HepG2 (cell line): ENCODE data around the gene HTRA2. TPM values are rescaled to one million over a fixed set of nuclear protein-coding genes. Genes with fewer than 3 reads are reported as not detected.

Source experiments
- ATAC-seq: fragments of 200-7000 bp; cut with Tn5 transposase; 3 replicates; pipeline ENCODE4 v1.9.1; 2020; ENCODE audit warnings: mild to moderate bottlenecking, moderate library complexity
- BruUV-seq: library from RNA; stranded (reverse); fragments of 400-500 nt; replicated peaks from 2 replicates; lab custom pipeline; 2021; lab: Mats Ljungman, UMichigan
- CTCF ChIA-PET: fragments of 300-600 bp; formaldehyde crosslinking; extraction: SDS; loops from one replicate; lab custom pipeline; 2021; ENCODE audit warnings: low total read pairs, inconsistent platforms, low intra/inter-chr PET ratio; lab: Yijun Ruan, JAX
- POLR2A ChIA-PET: fragments of 350-600 bp; sonication (Branson Sonifier 250); formaldehyde crosslinking; loops from one replicate; lab custom pipeline; 2020; ENCODE audit warnings: antibody characterized with exemption, inconsistent platforms; lab: Yijun Ruan, JAX
- DNase-seq: peaks from one replicate; pipeline ENCODE4 v3.0.0-alpha.2; 2015; ENCODE audit warnings: low spot score
- FAIRE-seq: peaks from 3 replicates; lab custom pipeline; 2011; peaks lifted over from hg19 to GRCh38; lab: Jason Lieb, UNC
- H2AFZ ChIP-seq: one replicate; pipeline ENCODE4 v1.6.1; 2011; ENCODE audit warnings: low read length, inconsistent platforms
- H3K27ac ChIP-seq: fragments of 300-600 bp; 3 replicates; pipeline ENCODE4 v1.8.0; 2011; ENCODE audit warnings: mixed run types, mild to moderate bottlenecking, mixed read lengths, low read length, inconsistent platforms; ENCODE audit not compliant: insufficient read depth; ENCODE audit errors: extremely low read length
- H3K27me3 ChIP-seq, 2 experiments: fragments of 200-600 bp in 1 of 2; 2 replicates in 1 of 2; 3 replicates in 1 of 2; pipeline versions ENCODE4 v1.6.0 to v1.8.0; 2011; ENCODE audit warnings: low read length in 2 of 2, mild to moderate bottlenecking in 2 of 2, moderate library complexity in 2 of 2, inconsistent platforms in 1 of 2; ENCODE audit not compliant: insufficient read depth in 2 of 2, control insufficient read depth in 1 of 2
- H3K36me3 ChIP-seq, 2 experiments: fragments of 200-600 bp in 1 of 2; replicated peaks in 1 of 2; 2 replicates in 1 of 2; 3 replicates in 1 of 2; pipeline versions ENCODE4 v1.5.1 to v1.8.0; 2011; ENCODE audit warnings: low read length in 2 of 2, inconsistent platforms in 1 of 2; ENCODE audit not compliant: insufficient read depth in 2 of 2, control insufficient read depth in 1 of 2
- H3K4me1 ChIP-seq: 2 replicates; pipeline ENCODE4 v1.5.1; 2012; ENCODE audit warnings: low read length, inconsistent platforms; ENCODE audit not compliant: insufficient read depth
- H3K4me2 ChIP-seq: 2 replicates; pipeline ENCODE4 v1.6.0; 2011; ENCODE audit warnings: low read depth, low read length, inconsistent platforms
- H3K4me3 ChIP-seq, 3 experiments: fragments of 200-600 bp in 1 of 3; sonication (generic), shearing (Covaris generic) in 1 of 3; replicated peaks in 1 of 3; 2 replicates each; pipeline ENCODE4 v1.5.1; 2011 to 2016; ENCODE audit warnings: low read length in 3 of 3, inconsistent platforms in 2 of 3, low read depth in 2 of 3, mild to moderate bottlenecking in 2 of 3, control low read depth in 1 of 3, mixed read lengths in 1 of 3; ENCODE audit not compliant: insufficient read depth in 1 of 3
- H3K79me2 ChIP-seq: one replicate; pipeline ENCODE4 v1.6.1; 2011; ENCODE audit warnings: low read length, inconsistent platforms; ENCODE audit not compliant: insufficient read depth
- H3K9ac ChIP-seq: 2 replicates; pipeline ENCODE4 v1.6.0; 2011; ENCODE audit warnings: mild to moderate bottlenecking, low read depth, low read length, inconsistent platforms; ENCODE audit not compliant: insufficient read depth
- H3K9me3 ChIP-seq: 2 replicates; pipeline ENCODE4 v1.5.1; 2012; ENCODE audit warnings: mild to moderate bottlenecking, low read length
- H4K20me1 ChIP-seq: 2 replicates; pipeline ENCODE4 v1.6.0; 2011; ENCODE audit warnings: inconsistent platforms, mild to moderate bottlenecking, low read length, moderate library complexity; ENCODE audit not compliant: insufficient read depth
- ATF2 ChIP-seq: sonication (generic); formaldehyde crosslinking; IDR thresholded peaks from 2 replicates; pipeline ENCODE4 v1.4.0; 2020; ENCODE audit warnings: missing genetic modification reagents
- BRD4 ChIP-seq: sonication (generic); formaldehyde crosslinking; IDR thresholded peaks from 2 replicates; pipeline ENCODE4 v1.4.0; 2020; ENCODE audit warnings: missing genetic modification reagents
- CREB1 ChIP-seq, 2 experiments: fragments of 450-650 bp in 1 of 2; IDR thresholded peaks; 2 replicates each; pipeline ENCODE4 v1.6.1; 2016 to 2017; ENCODE audit warnings: control low read depth in 1 of 2, mild to moderate bottlenecking in 1 of 2, missing compliant biosample characterization in 1 of 2, missing genetic modification characterization in 1 of 2
- GATAD1 ChIP-seq: IDR thresholded peaks from 2 replicates; pipeline ENCODE4 v1.6.1; 2016; ENCODE audit warnings: missing genetic modification reagents, missing compliant biosample characterization
- MEIS1 ChIP-seq: sonication (generic); formaldehyde crosslinking; IDR thresholded peaks from 2 replicates; pipeline ENCODE4 v1.9.0; 2021; ENCODE audit warnings: mild to moderate bottlenecking, missing genetic modification reagents, moderate library complexity, borderline replicate concordance
- PCBP1 ChIP-seq: fragments of 200-400 bp; formaldehyde crosslinking; IDR thresholded peaks from 2 replicates; pipeline ENCODE4 v1.6.1; 2017; ENCODE audit warnings: mild to moderate bottlenecking, low read depth, low read length, borderline replicate concordance
- POLR2G ChIP-seq: fragments of 200-400 bp; formaldehyde crosslinking; IDR thresholded peaks from 2 replicates; pipeline ENCODE4 v1.6.1; 2018; ENCODE audit warnings: mild to moderate bottlenecking, low read depth, low read length, moderate library complexity
- RXRB ChIP-seq: IDR thresholded peaks from 2 replicates; pipeline ENCODE4 v1.6.1; 2016; ENCODE audit warnings: borderline replicate concordance, missing genetic modification reagents, missing compliant biosample characterization
- SIN3B ChIP-seq: fragments of 150-350 bp; IDR thresholded peaks from 2 replicates; pipeline ENCODE4 v1.6.1; 2014; ENCODE audit warnings: low read length
- SIX4 ChIP-seq: sonication (generic); formaldehyde crosslinking; IDR thresholded peaks from 2 replicates; pipeline ENCODE4 v1.4.0; 2020; ENCODE audit warnings: missing genetic modification reagents
- TBL1XR1 ChIP-seq: fragments of 150-350 bp; IDR thresholded peaks from 2 replicates; pipeline ENCODE4 v1.6.1; 2014; ENCODE audit warnings: borderline replicate concordance, low read length; ENCODE audit not compliant: partially characterized antibody
- ZBTB21 ChIP-seq: sonication (generic); formaldehyde crosslinking; IDR thresholded peaks from 2 replicates; pipeline ENCODE4 v1.4.0; 2020; ENCODE audit warnings: missing genetic modification reagents
- ZNF234 ChIP-seq: sonication (generic); formaldehyde crosslinking; conservative IDR thresholded peaks from 2 replicates; pipeline ENCODE4 v1.5.1; 2020; ENCODE audit warnings: mild to moderate bottlenecking, missing genetic modification reagents
- ZNF263 ChIP-seq: sonication (generic); formaldehyde crosslinking; IDR thresholded peaks from 2 replicates; pipeline ENCODE4 v1.4.0; 2020; ENCODE audit warnings: missing genetic modification reagents
- ZNF367 ChIP-seq: sonication (generic); formaldehyde crosslinking; IDR thresholded peaks from 2 replicates; pipeline ENCODE4 v1.4.0; 2020; ENCODE audit warnings: missing genetic modification reagents, borderline replicate concordance
- whole genome bisulfite sequencing: methylation state at CpG from one replicate; pipeline ENCODE4 v1.1.6; 2017; ENCODE audit warnings: low lambda C conversion rate; 5-methylcytosine and 5-hydroxymethylcytosine counted together
- in situ Hi-C: cut with HindIII; loops from 2 replicates; pipeline ENCODE4 v1.10.0; 2017; ENCODE audit warnings: low pct_unique_long_range_greater_than_20kb; ENCODE audit not compliant: extremely low pct_ligation_motif_present
- intact Hi-C: fragments of 100-400 bp; cut with micrococcal nuclease; formaldehyde crosslinking; loops from one replicate; pipeline ENCODE4 v1.10.0; 2022; ENCODE audit not compliant: unreplicated experiment
- polyA plus RNA-seq, 8 experiments: library from polyadenylated mRNA; depleted of rRNA in 3 of 8; stranded (reverse) in 7 of 8; unstranded in 1 of 8; fragments of >200 nt; fragmentation: Illumina TruSeq in 4 of 8; extraction: Trizol in 4 of 8; gene quantifications; 2 replicates each; pipeline versions ENCODE4 v1.2.1 to v1.2.3, GENCODE V29; 2011 to 2016; ENCODE audit warnings: low read depth in 4 of 8, missing spikeins in 1 of 8, mixed read lengths in 1 of 8; ENCODE audit not compliant: insufficient read depth in 1 of 8
- total RNA-seq, 5 experiments: library from RNA; depleted of rRNA; stranded (reverse); fragments of >200 nt; fragmentation: Illumina TruSeq; extraction: Trizol; gene quantifications; 2 replicates each; pipeline ENCODE4 v1.2.3, GENCODE V29; 2016; ENCODE audit warnings: low read depth in 1 of 5
- TF ChIP-seq, protein P1 (sequence below): sonication (generic); formaldehyde crosslinking; IDR thresholded peaks from 2 replicates; pipeline ENCODE4 v1.4.0; 2020; ENCODE audit warnings: missing genetic modification reagents

HTRA2 gene
- total and polyA plus RNA-seq, 2 of the 13 experiments (the other 11 are each of a cell fraction or from before 2014, with no cell fraction given): 47.7 to 50.3 TPM

DNA sequence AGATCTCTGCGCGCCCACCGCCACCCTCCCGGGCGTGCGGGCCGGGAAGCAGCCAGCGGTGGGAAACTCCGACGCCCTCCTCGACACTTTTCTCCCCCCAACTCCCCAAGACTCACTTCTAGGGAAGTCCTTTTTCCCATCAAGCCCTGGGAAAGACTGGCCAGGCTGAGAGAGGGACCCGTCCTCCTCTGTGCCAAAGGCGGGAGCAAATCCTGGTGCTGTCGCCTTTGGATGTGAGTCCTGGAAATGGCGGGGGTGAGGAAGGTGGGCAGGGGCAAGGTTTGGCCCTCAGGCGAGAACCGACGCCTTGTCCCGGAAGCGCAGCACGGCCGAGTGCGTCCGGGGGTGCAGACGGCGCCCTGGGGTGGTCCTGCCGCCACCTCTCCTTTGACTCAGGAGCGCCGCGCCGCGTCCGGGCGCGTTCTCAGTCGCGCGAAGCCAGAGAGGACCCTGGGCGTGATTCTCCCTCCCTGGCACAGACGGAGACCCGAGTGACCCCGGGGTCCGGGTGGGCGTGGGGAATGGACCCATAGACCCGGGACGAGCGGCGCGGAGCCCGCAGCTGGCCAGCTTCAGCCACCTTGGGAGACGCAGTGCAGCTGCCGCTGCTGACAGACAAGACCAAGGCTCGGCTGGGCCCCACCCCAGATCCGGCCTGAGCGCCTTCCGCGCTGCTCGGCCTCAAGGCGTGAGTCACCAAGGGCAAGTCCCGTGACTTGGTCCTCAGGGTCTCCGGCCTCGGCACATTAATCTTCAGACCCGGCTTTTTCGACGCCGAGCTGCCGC is 26.8 kb upstream of the HTRA2 start:
- H3K4me3 ChIP-seq: peak overlapping the region; percentile 67 to 86 (median 82)
- no peaks in the 10 kb centered on the region; a peak in 3 of 5 replicates for H3K36me3 ChIP-seq
- no peak overlapping the region for H2AFZ ChIP-seq
- peak; percentile 22 for ATAC-seq
- CTCF ChIA-PET: interaction anchor here (1.5 to 2.9 kb wide), 2 partner anchors 14 to 20 kb away, joined by 5 to 20 read pairs; partner anchors contain the start of genes CCDC142 and TTC31
- peaks cover 54% of the 10 kb centered on the region for H3K79me2 ChIP-seq
- no peaks in the 10 kb centered on the region for H3K9me3 ChIP-seq
- peak overlapping the region; percentile 92 for H3K4me2 ChIP-seq
- H3K27me3 ChIP-seq: no peaks in the 10 kb centered on the region; a peak in 1 of 5 replicates
- TSS peak; percentile 65 for BruUV-seq
- H3K9ac ChIP-seq: peak overlapping the region; percentile 83
- H3K27ac ChIP-seq: peak overlapping the region; percentile 89
- intact Hi-C loops (loop anchor here (1.0 kb wide), 1 partner anchor 20 kb away; the partner anchor contains the start of gene TTC31), in situ Hi-C loops (no loop called here)
- H3K4me1 ChIP-seq: peaks cover 68% of the 10 kb centered on the region
- no peaks in the 10 kb centered on the region for H4K20me1 ChIP-seq
- POLR2A ChIA-PET: interaction anchor here (1.0 to 16.5 kb wide), 22 partner anchors 8 to 324 kb away, joined by 3 to 795 read pairs (median 14); partner anchors contain the start of genes AUP1, CCDC142, DQX1 and HTRA2
- WGBS: 1% methylated on average over 45 of the region's 67 CpGs
- FAIRE-seq: no peak
- DNase-seq: peak; percentile 63
- TF ChIP-seq POLR2G: peak; percentile 79
- no peak for TF ChIP-seq ZNF367
- TF ChIP-seq CREB1 (IDR thresholded peaks at IDR 0.05): 0 out of 2 replicates have a peak, but pooled peaks have one; percentile 10
- TF ChIP-seq CREB1 (CRISPR knock-in tag; IDR thresholded peaks at IDR 0.05): peak; percentile 0; the same call in 1 of the 2 replicates
- TF ChIP-seq SIX4 (CRISPR knock-in tag): no peak; the same call in 1 of the 2 replicates
- TF ChIP-seq TBL1XR1: no peak
- TF ChIP-seq ZNF263: no peak; the same call in 1 of the 2 replicates
- no peak; the same call in 1 of the 2 replicates for TF ChIP-seq RXRB (CRISPR knock-in tag)
- no peak for TF ChIP-seq PCBP1
- peak; percentile 81 for TF ChIP-seq GATAD1 (CRISPR knock-in tag)
- no peak; the same call in 1 of the 2 replicates for TF ChIP-seq MEIS1 (CRISPR knock-in tag)
- TF ChIP-seq ZBTB21 (CRISPR knock-in tag): no peak
- TF ChIP-seq, protein P1, sequence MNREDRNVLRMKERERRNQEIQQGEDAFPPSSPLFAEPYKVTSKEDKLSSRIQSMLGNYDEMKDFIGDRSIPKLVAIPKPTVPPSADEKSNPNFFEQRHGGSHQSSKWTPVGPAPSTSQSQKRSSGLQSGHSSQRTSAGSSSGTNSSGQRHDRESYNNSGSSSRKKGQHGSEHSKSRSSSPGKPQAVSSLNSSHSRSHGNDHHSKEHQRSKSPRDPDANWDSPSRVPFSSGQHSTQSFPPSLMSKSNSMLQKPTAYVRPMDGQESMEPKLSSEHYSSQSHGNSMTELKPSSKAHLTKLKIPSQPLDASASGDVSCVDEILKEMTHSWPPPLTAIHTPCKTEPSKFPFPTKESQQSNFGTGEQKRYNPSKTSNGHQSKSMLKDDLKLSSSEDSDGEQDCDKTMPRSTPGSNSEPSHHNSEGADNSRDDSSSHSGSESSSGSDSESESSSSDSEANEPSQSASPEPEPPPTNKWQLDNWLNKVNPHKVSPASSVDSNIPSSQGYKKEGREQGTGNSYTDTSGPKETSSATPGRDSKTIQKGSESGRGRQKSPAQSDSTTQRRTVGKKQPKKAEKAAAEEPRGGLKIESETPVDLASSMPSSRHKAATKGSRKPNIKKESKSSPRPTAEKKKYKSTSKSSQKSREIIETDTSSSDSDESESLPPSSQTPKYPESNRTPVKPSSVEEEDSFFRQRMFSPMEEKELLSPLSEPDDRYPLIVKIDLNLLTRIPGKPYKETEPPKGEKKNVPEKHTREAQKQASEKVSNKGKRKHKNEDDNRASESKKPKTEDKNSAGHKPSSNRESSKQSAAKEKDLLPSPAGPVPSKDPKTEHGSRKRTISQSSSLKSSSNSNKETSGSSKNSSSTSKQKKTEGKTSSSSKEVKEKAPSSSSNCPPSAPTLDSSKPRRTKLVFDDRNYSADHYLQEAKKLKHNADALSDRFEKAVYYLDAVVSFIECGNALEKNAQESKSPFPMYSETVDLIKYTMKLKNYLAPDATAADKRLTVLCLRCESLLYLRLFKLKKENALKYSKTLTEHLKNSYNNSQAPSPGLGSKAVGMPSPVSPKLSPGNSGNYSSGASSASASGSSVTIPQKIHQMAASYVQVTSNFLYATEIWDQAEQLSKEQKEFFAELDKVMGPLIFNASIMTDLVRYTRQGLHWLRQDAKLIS (CRISPR knock-in tag): no peak
- no peak for TF ChIP-seq SIN3B
- TF ChIP-seq ATF2 (CRISPR knock-in tag): peak; percentile 39; the same call in 1 of the 2 replicates
- TF ChIP-seq ZNF234: peak; percentile 68; the same call in 1 of the 2 replicates
- TF ChIP-seq BRD4: no peak; the same call in 1 of the 2 replicates
